Endothelial cell (in vitro differentiated cells): ENCODE data around the gene CPLX3. TPM values are rescaled to one million over a fixed set of nuclear protein-coding genes. Genes with fewer than 3 reads are reported as not detected.
A peak's percentile ranks its signal among the peaks of the same experiment; 100 is the strongest.

ENCODE experiments used
- DNase-seq: peaks from one replicate; pipeline ENCODE4 v3.0.0; 2021; ENCODE audit warnings: low spot score
- H3K27ac Mint-ChIP-seq: one replicate; pipeline ENCODE4 v1.8.0; 2021; ENCODE audit warnings: mixed read lengths, inconsistent platforms; ENCODE audit not compliant: unreplicated experiment
- H3K27me3 Mint-ChIP-seq: one replicate; pipeline ENCODE4 v1.8.0; 2021; ENCODE audit warnings: mild to moderate bottlenecking, moderate library complexity, mixed read lengths, inconsistent platforms; ENCODE audit not compliant: unreplicated experiment
- H3K36me3 Mint-ChIP-seq: one replicate; pipeline ENCODE4 v1.8.0; 2021; ENCODE audit warnings: mild to moderate bottlenecking, low read depth, mixed read lengths, inconsistent platforms; ENCODE audit not compliant: unreplicated experiment
- H3K4me1 Mint-ChIP-seq: one replicate; pipeline ENCODE4 v1.8.0; 2021; ENCODE audit warnings: mild to moderate bottlenecking, mixed read lengths, inconsistent platforms; ENCODE audit not compliant: unreplicated experiment
- H3K4me3 Mint-ChIP-seq: one replicate; pipeline ENCODE4 v1.8.0; 2021; ENCODE audit warnings: mild to moderate bottlenecking, mixed read lengths, inconsistent platforms; ENCODE audit not compliant: unreplicated experiment
- H3K9me3 Mint-ChIP-seq: one replicate; pipeline ENCODE4 v1.8.0; 2021; ENCODE audit warnings: mixed read lengths, inconsistent platforms; ENCODE audit not compliant: unreplicated experiment
- CTCF ChIP-seq: fragments of 200-600 bp; sonication (generic); IDR thresholded peaks from one replicate; pipeline ENCODE4 v1.5.0; 2021; ENCODE audit warnings: antibody characterized with exemption; ENCODE audit not compliant: unreplicated experiment
- microRNA-seq: library from miRNA; unstranded; fragments of <30 nt; microRNA quantifications from one replicate; pipeline ENCODE4, GENCODE V29; 2020; ENCODE audit not compliant: unreplicated experiment
- total RNA-seq: library from RNA; stranded (reverse); fragmentation: NEBNext Ultra II Directional; extraction: Animal tissue kit (Norgen Biotek cat#: 25700); gene quantifications from one replicate; pipeline ENCODE4 v1.2.1, GENCODE V29; 2021; ENCODE audit not compliant: unreplicated experiment

The CPLX3 gene
- total RNA-seq, 1 donor from 2014 or later = not detected

- Mint-ChIP-seq H3K4me3 (peak within 1 kb of the TSS; percentile 95), H3K36me3 (peaks cover 1% of the 10 kb centered on the region), H3K9me3 (no peaks in the 10 kb centered on the region), H3K4me1 (peaks cover 28% of the 10 kb centered on the region), H3K27ac (peak within 1 kb of the TSS; percentile 91), H3K27me3 (peaks cover 11% of the 10 kb centered on the region)
- no peak for TF ChIP-seq CTCF
- DNase-seq = peak; percentile 85
Observed at GRCh38 chr15:74873036-74873755, 46.8 kb downstream of the CPLX3 start, which contains the start of gene SCAMP2. Gene SCAMP2, minus strand, starts transcription at chr15:74873365. Its CDS starts 110 bp downstream, at chr15:74873255.

DNA sequence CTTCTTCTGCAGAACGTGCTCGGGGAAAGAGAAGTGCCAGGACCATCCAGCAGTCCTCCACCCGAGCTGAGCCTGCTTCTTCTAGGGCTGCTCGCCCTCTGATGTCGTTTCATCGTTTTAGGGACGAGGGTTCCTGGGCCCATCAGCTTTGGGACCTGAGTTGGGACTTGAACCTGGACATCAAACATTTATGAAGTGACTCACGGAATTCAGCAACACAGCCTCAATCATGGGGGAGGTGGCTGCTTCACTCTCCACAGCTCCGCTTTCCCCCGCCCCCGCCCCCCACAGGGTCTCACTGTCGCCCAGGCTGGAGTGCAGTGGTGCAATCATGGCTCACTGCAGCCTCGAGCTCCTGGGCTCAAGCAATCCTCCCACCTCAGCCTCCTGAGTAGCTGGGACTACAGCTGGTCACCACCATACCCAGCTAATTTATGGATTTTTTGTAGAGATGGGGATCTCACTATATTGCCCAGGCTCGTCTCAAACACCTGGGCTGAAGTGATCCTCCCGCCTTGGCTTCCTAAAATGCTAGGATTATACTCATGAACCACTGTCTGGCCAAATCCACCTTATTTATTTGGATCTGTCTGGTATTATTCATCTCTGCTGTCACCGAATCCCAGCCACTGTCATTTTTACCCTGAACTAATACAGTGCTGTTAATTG, 47.5 kb downstream of the CPLX3 start:
- H3K4me3 Mint-ChIP-seq = peak overlapping the region; percentile 92
- peaks cover 27% of the 10 kb centered on the region for H3K4me1 Mint-ChIP-seq
- no peak for DNase-seq
- no peaks in the 10 kb centered on the region for H3K9me3 Mint-ChIP-seq
- H3K27me3 Mint-ChIP-seq = peaks cover 11% of the 10 kb centered on the region
- no peak for TF ChIP-seq CTCF
- no peaks in the 10 kb centered on the region for H3K36me3 Mint-ChIP-seq
- no peak overlapping the region for H3K27ac Mint-ChIP-seq

- Mint-ChIP-seq H3K4me3 (no peak overlapping the region), H3K9me3 (no peaks in the 10 kb centered on the region), H3K27ac (no peak overlapping the region), H3K36me3 (no peaks in the 10 kb centered on the region), H3K4me1 (no peaks in the 10 kb centered on the region), H3K27me3 (peaks cover 5% of the 10 kb centered on the region)
- TF ChIP-seq CTCF = no peak
- DNase-seq = no peak
Observed at GRCh38 chr15:74878273-74878672, 51.8 kb downstream of the CPLX3 start.

Small RNA genes lying within 50 kb of the gene (microRNA-seq; reads per million reads assigned to microRNA genes)
- not detected for gene MIR4513
- gene MIR6882 = 1.4 reads per million, percentile 21 among the genes with 10 or more reads in this experiment

Other genes starting within 250 kb of the CPLX3 start
- gene CLK3, start 210.8 kb upstream of the CPLX3 start, total RNA-seq = 81.7 TPM
- 71.0 TPM for gene EDC3, start 130.6 kb upstream of the CPLX3 start, total RNA-seq
- 7.0 TPM for gene CYP1A1, start 101.1 kb upstream of the CPLX3 start, total RNA-seq
- not detected for gene CYP1A2, start 77.8 kb upstream of the CPLX3 start, total RNA-seq
- gene CSK, start 44.5 kb upstream of the CPLX3 start, total RNA-seq = 100 TPM
- gene LMAN1L, start 13.8 kb upstream of the CPLX3 start, total RNA-seq = not detected
- gene ULK3, start 16.5 kb downstream of the CPLX3 start, total RNA-seq = 25.6 TPM
- 56.1 TPM for gene SCAMP2, start 46.7 kb downstream of the CPLX3 start, total RNA-seq
- 22.2 TPM for gene MPI, start 63.4 kb downstream of the CPLX3 start, total RNA-seq
- 70.0 TPM for gene FAM219B, start 80.2 kb downstream of the CPLX3 start, total RNA-seq
- gene COX5A, start 111.4 kb downstream of the CPLX3 start, total RNA-seq = 182 TPM
- 24.0 TPM for gene RPP25, start 130.1 kb downstream of the CPLX3 start, total RNA-seq
- 132 TPM for gene SCAMP5, start 168.9 kb downstream of the CPLX3 start, total RNA-seq
- 25.0 TPM for gene PPCDC, start 197.0 kb downstream of the CPLX3 start, total RNA-seq